ENCODE measurements around the gene RIOK3.
"Not testable (repeated sequence)": the region's sequence is repeated elsewhere in the genome, so short reads cannot be mapped to it uniquely, and the experiment has no call there.

Gene RIOK3

DNA sequence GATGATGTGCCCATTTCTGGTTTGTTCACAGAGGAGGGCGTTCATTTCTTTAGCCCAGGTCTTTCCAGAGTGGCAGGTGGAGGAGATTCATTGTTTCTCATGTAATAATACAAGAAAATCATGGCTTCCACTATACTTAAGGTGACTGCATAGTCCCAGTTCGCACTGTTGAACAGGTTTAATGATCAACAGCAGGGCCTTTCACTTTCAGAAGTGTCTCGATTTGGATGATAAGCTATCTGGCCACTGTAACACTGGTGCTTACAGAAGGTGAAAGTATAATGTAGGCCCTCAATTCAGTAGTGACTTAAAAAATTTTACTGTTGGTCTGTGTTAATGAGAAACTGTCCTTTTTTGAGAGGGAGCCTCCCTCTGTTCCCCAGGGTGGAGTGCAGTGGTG is 51.6 kb downstream of the RIOK3 start:
- Histone ChIP-seq H3K27ac (ENCODE audit: low read depth, low read length) (no peak overlapping the region), H3K4me3 (ENCODE audit: low read length) (peak overlapping the region; percentile 92)

GRCh38 chr18:23506393-23506792 is 53.3 kb downstream of the RIOK3 start:
- no peak overlapping the region for H3K4me3 ChIP-seq (ENCODE audit: low read length)
- H3K27ac ChIP-seq (ENCODE audit: low read depth, low read length) = no peak overlapping the region
- H3K27me3 ChIP-seq (ENCODE audit: control insufficient read depth, insufficient read depth, low read length) = no peaks in the 10 kb centered on the region
- H3K36me3 ChIP-seq (ENCODE audit: control insufficient read depth, insufficient read depth, low read length) = peaks cover 4% of the 10 kb centered on the region
- no peak overlapping the region for H3K9ac ChIP-seq (ENCODE audit: low read length)
- H3K4me1 ChIP-seq (ENCODE audit: control insufficient read depth, insufficient read depth, low read length) = peaks cover 11% of the 10 kb centered on the region

More for the DNA sequence above, 51.6 kb downstream of the RIOK3 start:
- Histone ChIP-seq H3K36me3 (ENCODE audit: control insufficient read depth, insufficient read depth, low read length) (no peaks in the 10 kb centered on the region), H3K9ac (ENCODE audit: low read length) (no peak overlapping the region), H3K4me1 (ENCODE audit: control insufficient read depth, insufficient read depth, low read length) (peaks cover 11% of the 10 kb centered on the region), H3K27me3 (ENCODE audit: control insufficient read depth, insufficient read depth, low read length) (no peaks in the 10 kb centered on the region)

- not testable (repeated sequence) for H3K4me3 ChIP-seq (ENCODE audit: low read length); H3K27ac ChIP-seq (ENCODE audit: low read depth, low read length); H3K4me1 ChIP-seq (ENCODE audit: control insufficient read depth, insufficient read depth, low read length); H3K36me3 ChIP-seq (ENCODE audit: control insufficient read depth, insufficient read depth, low read length); H3K27me3 ChIP-seq (ENCODE audit: control insufficient read depth, insufficient read depth, low read length); H3K9ac ChIP-seq (ENCODE audit: low read length)
Measured at GRCh38 chr18:23510923-23511322, 57.8 kb downstream of the RIOK3 start.

DNA sequence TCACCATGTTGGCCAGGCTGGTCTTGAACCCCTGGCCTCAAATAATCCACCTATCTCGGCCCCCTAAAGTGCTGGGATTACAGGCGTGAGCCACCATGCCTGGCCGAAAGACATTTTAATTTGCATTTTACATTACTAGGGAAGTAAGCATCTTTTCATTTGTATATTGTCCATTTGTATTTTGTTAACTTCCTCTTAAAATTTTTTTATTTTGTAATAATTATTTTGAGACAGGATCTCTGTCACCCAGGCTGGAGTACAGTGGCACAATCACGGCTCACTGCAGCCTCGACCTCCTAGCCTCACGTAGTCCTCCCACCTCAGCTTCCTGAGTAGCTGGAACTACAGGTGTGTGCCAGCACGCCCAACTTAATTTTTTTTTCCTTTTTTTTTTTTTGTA is 59.1 kb downstream of the RIOK3 start:
- not testable (repeated sequence) for H3K4me3 ChIP-seq (ENCODE audit: low read length); H3K4me1 ChIP-seq (ENCODE audit: control insufficient read depth, insufficient read depth, low read length); H3K27me3 ChIP-seq (ENCODE audit: control insufficient read depth, insufficient read depth, low read length); H3K36me3 ChIP-seq (ENCODE audit: control insufficient read depth, insufficient read depth, low read length); H3K27ac ChIP-seq (ENCODE audit: low read depth, low read length); H3K9ac ChIP-seq (ENCODE audit: low read length)

GRCh38 chr18:23512641-23513040 is 59.6 kb downstream of the RIOK3 start:
- H3K9ac ChIP-seq (ENCODE audit: low read length) = no peak overlapping the region
- no peaks in the 10 kb centered on the region for H3K4me1 ChIP-seq (ENCODE audit: control insufficient read depth, insufficient read depth, low read length)
- peaks cover 4% of the 10 kb centered on the region for H3K36me3 ChIP-seq (ENCODE audit: control insufficient read depth, insufficient read depth, low read length)
- no peak overlapping the region for H3K4me3 ChIP-seq (ENCODE audit: low read length)
- no peaks in the 10 kb centered on the region for H3K27me3 ChIP-seq (ENCODE audit: control insufficient read depth, insufficient read depth, low read length)
- H3K27ac ChIP-seq (ENCODE audit: low read depth, low read length) = no peak overlapping the region

GRCh38 chr18:23515911-23516546 is 62.9 kb downstream of the RIOK3 start:
- Histone ChIP-seq H3K4me3 (ENCODE audit: low read length) (no peak overlapping the region), H3K27ac (ENCODE audit: low read depth, low read length) (no peak overlapping the region), H3K4me1 (ENCODE audit: control insufficient read depth, insufficient read depth, low read length) (no peaks in the 10 kb centered on the region), H3K9ac (ENCODE audit: low read length) (no peak overlapping the region), H3K36me3 (ENCODE audit: control insufficient read depth, insufficient read depth, low read length) (peaks cover 13% of the 10 kb centered on the region), H3K27me3 (ENCODE audit: control insufficient read depth, insufficient read depth, low read length) (no peaks in the 10 kb centered on the region)

DNA sequence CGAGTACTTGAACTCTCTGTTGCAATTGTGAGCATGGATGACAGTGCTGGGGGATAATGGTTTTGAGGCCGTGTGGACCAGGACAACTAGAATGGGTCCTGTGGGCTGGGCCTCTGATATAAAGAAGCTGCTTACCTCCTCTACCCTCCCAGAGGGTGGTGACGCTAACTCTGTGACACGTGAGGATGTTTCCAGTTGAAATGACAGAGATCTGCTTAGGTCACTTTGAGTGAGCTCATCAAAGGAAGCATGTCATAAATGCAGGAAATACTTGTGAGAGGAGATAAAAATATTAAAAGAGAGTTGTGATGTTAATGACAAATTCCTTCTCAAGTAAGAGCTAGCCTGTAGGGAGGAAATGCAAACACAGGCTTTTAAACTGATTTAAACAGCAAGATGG is 66.6 kb downstream of the RIOK3 start:
- no peak overlapping the region for H3K9ac ChIP-seq (ENCODE audit: low read length)
- no peak overlapping the region for H3K4me3 ChIP-seq (ENCODE audit: low read length)
- H3K4me1 ChIP-seq (ENCODE audit: control insufficient read depth, insufficient read depth, low read length) = no peaks in the 10 kb centered on the region
- no peaks in the 10 kb centered on the region for H3K27me3 ChIP-seq (ENCODE audit: control insufficient read depth, insufficient read depth, low read length)
- H3K27ac ChIP-seq (ENCODE audit: low read depth, low read length) = no peak overlapping the region
- H3K36me3 ChIP-seq (ENCODE audit: control insufficient read depth, insufficient read depth, low read length) = peaks cover 38% of the 10 kb centered on the region

DNA sequence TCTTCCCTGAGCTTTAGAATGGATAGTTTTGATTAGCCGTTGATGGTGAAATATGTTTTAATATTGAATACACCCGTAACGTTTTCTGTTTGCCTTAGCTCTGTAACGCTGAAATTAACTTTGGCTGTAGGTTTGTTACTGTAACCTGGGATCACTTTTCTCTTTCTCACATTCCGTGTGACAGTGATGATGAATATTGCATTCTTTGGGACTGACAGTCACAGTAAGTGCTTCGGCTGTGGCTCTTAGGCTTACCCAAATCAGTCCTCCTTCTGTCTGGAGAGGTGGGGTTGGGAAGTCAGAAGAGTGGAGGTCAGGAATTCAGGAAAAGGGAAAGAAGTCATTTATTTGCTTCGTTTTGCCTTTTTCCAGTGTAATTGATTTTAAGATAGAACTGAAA is 68.2 kb downstream of the RIOK3 start:
- no peak overlapping the region for H3K4me3 ChIP-seq (ENCODE audit: low read length)
- no peaks in the 10 kb centered on the region for H3K4me1 ChIP-seq (ENCODE audit: control insufficient read depth, insufficient read depth, low read length)
- H3K9ac ChIP-seq (ENCODE audit: low read length) = no peak overlapping the region
- H3K27ac ChIP-seq (ENCODE audit: low read depth, low read length) = no peak overlapping the region
- no peaks in the 10 kb centered on the region for H3K27me3 ChIP-seq (ENCODE audit: control insufficient read depth, insufficient read depth, low read length)
- H3K36me3 ChIP-seq (ENCODE audit: control insufficient read depth, insufficient read depth, low read length) = peaks cover 43% of the 10 kb centered on the region

DNA sequence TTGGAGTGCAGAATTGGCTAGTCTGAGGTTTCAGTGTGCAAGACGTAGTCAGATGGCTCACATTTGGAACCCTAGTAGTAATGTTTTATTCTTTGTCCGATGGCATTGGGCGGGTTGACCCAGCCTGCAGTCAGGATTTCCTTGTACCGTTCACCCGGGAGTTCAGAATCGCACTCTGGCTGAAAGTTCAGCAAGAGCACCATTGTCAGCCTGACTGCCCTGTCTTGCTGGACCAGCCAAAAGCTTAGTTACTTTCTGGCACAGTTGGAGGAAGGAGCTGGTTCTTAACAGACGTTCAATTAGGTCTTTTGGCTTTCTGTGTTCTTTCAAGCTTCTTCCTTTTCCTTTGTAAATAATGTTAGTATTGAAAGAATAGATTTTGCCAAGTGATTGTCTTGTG is 68.8 kb downstream of the RIOK3 start:
- Histone ChIP-seq H3K4me1 (ENCODE audit: control insufficient read depth, insufficient read depth, low read length) (no peaks in the 10 kb centered on the region), H3K4me3 (ENCODE audit: low read length) (no peak overlapping the region), H3K9ac (ENCODE audit: low read length) (no peak overlapping the region), H3K27ac (ENCODE audit: low read depth, low read length) (no peak overlapping the region), H3K36me3 (ENCODE audit: control insufficient read depth, insufficient read depth, low read length) (peaks cover 44% of the 10 kb centered on the region), H3K27me3 (ENCODE audit: control insufficient read depth, insufficient read depth, low read length) (no peaks in the 10 kb centered on the region)

DNA sequence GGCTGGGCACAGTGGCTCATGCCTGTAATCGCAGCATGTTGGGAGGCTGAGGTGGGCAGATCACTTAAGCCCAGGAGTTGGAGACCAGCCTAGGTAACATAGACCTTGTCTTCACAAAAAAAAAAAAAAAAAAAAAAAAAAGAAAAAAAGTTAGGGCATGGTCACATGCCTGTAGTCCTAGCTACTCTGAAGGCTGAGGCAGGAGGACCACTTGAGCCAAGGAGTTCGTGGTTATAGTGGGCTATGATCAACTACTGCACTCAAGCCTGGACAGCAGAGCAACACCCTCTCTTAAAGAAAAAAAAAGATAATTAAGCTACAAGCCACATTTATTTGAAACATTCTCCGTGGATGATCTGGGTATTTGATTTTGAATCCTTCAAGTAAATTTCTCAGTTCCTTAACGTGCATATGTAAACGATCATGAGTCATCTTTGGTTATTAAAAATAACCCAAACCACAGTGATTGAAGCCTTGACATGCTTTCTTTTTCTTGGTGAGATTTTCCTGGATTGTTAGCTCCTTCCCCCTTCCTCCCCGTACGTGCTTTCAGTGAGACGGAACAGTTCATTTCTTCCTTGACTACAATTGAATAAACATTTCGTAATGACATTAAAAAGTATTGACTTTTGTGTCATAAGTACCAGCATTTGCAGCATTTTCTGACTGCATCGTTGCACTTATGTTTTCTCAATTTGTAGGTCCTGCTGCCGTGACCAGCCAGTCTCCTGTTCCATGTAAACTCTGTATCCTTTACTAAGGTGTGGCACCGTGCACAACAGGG is 70.5 kb downstream of the RIOK3 start:
- no peak overlapping the region for H3K4me3 ChIP-seq (ENCODE audit: low read length)
- H3K27ac ChIP-seq (ENCODE audit: low read depth, low read length) = no peak overlapping the region
- no peaks in the 10 kb centered on the region for H3K27me3 ChIP-seq (ENCODE audit: control insufficient read depth, insufficient read depth, low read length)
- no peak overlapping the region for H3K9ac ChIP-seq (ENCODE audit: low read length)
- peaks cover 49% of the 10 kb centered on the region for H3K36me3 ChIP-seq (ENCODE audit: control insufficient read depth, insufficient read depth, low read length)
- no peaks in the 10 kb centered on the region for H3K4me1 ChIP-seq (ENCODE audit: control insufficient read depth, insufficient read depth, low read length)

- no peaks in the 10 kb centered on the region for H3K4me1 ChIP-seq (ENCODE audit: control insufficient read depth, insufficient read depth, low read length)
- no peaks in the 10 kb centered on the region for H3K27me3 ChIP-seq (ENCODE audit: control insufficient read depth, insufficient read depth, low read length)
- no peak overlapping the region for H3K27ac ChIP-seq (ENCODE audit: low read depth, low read length)
- H3K36me3 ChIP-seq (ENCODE audit: control insufficient read depth, insufficient read depth, low read length) = peaks cover 50% of the 10 kb centered on the region
- H3K4me3 ChIP-seq (ENCODE audit: low read length) = no peak overlapping the region
- H3K9ac ChIP-seq (ENCODE audit: low read length) = no peak overlapping the region
Measured at GRCh38 chr18:23524213-23524707, 71.2 kb downstream of the RIOK3 start.

- no peaks in the 10 kb centered on the region for H3K27me3 ChIP-seq (ENCODE audit: control insufficient read depth, insufficient read depth, low read length)
- H3K4me3 ChIP-seq (ENCODE audit: low read length) = no peak overlapping the region
- no peaks in the 10 kb centered on the region for H3K4me1 ChIP-seq (ENCODE audit: control insufficient read depth, insufficient read depth, low read length)
- peaks cover 58% of the 10 kb centered on the region for H3K36me3 ChIP-seq (ENCODE audit: control insufficient read depth, insufficient read depth, low read length)
- no peak overlapping the region for H3K9ac ChIP-seq (ENCODE audit: low read length)
- no peak overlapping the region for H3K27ac ChIP-seq (ENCODE audit: low read depth, low read length)
Measured at GRCh38 chr18:23526501-23527063, 73.5 kb downstream of the RIOK3 start.
